HG03039 (cell line): ENCODE measurements around the gene RASGEF1C.

Experiments used
- ATAC-seq: cut with Tn5 transposase; IDR thresholded peaks from one replicate; pipeline ENCODE4 v1.9.1; 2021; ENCODE audit warnings: mild to moderate bottlenecking, moderate library complexity; ENCODE audit not compliant: unreplicated experiment

The RASGEF1C gene

GRCh38 chr5:180187767-180188166 lies 21.2 kb downstream of the RASGEF1C start:
- ATAC-seq: no peak

DNA sequence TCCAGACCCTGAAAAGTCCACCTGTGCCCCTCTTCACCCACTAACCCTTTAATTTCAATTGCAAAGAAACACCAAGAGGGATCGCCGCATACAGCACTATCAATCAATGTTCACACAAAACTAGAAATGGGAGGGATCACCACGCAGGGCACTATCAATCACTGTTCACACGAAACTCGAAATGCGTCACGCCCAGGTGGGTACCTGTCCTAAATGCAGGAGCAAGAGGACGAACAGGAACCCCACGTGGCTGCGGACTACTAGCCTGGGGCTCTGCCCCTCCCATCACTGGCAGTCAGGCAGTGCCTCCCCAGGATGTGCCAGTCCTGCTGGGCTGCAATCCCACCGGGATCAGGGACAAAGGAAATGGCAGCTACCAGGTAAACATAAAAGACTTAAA lies 28.2 kb downstream of the RASGEF1C start:
- ATAC-seq: no peak

DNA sequence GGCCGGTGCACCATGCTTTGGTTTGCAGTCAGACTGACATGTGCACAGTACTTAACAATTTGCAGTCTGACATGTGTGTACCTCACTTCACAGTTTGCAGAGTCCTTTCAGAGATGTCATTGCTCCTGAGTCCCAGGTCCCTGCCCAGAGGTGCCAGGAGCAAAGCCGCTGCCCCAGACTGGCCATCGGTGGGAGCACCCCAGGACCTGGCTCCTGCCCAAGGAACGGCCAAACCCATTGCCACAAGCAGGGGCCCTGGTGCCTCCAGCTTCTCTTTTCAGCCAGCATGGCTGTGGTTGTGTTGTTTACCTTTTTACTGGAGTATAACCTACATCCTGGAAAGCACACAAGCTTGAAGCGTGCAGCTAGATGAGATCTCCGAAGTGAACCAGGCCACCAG lies 28.6 kb downstream of the RASGEF1C start:
- ATAC-seq: no peak

- ATAC-seq: no peak
These were observed 29.3 kb downstream of the RASGEF1C start for GRCh38 chr5:180179442-180180420.

- no peak for ATAC-seq
These were observed 30.2 kb downstream of the RASGEF1C start for GRCh38 chr5:180178531-180179441.

- ATAC-seq: no peak
These were observed 32.8 kb downstream of the RASGEF1C start for GRCh38 chr5:180176191-180176590.

GRCh38 chr5:180175015-180175431 lies 34.0 kb downstream of the RASGEF1C start:
- ATAC-seq: no peak

- ATAC-seq: no peak
These were observed 34.4 kb downstream of the RASGEF1C start for GRCh38 chr5:180174587-180174972.

DNA sequence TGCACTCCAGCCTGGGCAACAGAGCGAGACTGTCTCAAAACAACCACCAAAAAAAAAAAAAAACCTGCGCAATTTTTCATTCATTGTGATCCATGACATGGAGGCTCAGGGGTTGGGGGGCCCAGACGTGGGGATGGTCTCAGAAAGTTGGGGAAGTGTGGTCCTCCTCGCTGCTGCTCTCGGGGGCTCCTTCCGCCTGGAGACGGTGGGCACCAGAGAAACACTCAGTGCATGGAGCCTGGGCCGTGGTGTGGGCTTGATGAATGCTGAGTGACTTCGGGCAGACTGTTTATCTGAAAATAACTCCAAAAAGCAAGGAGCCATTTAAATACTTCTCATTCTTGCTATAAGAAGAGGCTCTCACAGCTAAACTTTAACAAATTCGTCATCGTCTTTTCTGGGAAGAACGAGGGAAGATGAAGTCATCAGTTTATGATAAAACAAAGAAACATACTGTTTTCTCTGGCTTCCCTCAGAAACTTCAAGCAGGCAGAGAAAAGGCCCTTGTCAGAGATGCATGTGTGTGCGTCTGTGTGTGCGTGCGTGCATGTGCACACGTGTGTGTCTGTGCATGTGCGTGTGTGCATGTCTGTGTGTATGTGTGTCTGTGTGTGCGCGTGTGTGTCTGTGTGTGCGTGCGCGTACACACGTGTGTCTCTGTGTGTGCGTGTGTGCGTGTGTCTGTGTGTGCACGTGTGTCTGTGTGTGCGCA lies 35.0 kb downstream of the RASGEF1C start:
- ATAC-seq: no peak

DNA sequence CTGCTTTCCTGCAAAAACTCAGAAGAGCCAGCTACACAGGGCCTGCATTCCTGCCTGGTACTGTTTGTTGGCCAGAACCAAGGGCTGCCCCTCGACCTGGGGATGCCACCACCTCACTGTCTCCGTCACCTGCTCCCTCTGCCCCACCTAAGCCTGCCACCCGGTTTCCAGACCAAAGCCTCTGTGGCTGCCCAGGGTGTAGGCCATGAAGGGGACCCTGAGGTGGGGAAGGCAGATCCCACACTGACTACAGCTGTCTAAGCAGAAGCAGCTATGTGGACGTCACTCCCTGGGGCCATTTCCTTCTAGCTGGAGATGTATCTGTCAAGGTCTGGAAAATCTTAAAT lies 35.8 kb downstream of the RASGEF1C start:
- ATAC-seq: no peak

DNA sequence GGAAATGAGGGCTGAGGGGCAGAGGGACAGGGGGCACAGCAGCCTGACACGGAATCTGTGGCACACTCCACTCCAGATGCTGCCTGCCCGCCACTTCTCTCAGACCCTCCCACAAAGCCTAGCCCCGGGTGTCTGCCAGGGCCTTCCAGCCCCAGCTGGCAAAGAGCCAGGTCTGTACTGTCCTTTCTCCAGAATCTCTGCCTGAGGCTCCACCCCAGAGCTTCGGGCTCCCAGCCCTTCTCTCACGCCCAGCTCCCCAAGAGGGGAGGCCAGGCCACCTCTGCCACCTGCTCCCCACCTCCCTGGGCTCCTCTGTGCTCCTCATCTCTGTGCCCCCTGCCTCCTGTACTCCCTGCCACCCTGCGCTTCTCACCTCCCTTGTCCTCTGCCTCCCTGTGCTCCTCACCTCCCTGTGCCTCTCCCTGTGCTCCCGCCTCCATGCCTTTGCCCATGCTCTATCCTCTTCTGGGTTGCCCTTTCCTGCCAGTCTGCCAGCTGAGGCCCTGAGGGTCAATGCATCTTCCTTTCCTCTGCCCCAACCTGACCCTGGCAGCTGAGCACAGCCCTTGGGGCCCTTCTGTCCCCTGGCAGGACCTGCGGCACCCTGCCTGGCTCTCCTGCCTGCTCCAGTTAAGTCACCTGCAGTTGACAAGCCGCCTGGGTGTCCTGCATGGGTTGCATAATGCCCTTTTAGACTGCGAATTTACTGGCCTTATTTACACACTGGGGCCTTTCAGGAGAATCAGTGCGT lies 36.4 kb downstream of the RASGEF1C start:
- ATAC-seq: no peak

GRCh38 chr5:180171568-180172094 lies 37.4 kb downstream of the RASGEF1C start:
- no peak for ATAC-seq

- no peak for ATAC-seq
These were observed 38.0 kb downstream of the RASGEF1C start for GRCh38 chr5:180170810-180171567.

DNA sequence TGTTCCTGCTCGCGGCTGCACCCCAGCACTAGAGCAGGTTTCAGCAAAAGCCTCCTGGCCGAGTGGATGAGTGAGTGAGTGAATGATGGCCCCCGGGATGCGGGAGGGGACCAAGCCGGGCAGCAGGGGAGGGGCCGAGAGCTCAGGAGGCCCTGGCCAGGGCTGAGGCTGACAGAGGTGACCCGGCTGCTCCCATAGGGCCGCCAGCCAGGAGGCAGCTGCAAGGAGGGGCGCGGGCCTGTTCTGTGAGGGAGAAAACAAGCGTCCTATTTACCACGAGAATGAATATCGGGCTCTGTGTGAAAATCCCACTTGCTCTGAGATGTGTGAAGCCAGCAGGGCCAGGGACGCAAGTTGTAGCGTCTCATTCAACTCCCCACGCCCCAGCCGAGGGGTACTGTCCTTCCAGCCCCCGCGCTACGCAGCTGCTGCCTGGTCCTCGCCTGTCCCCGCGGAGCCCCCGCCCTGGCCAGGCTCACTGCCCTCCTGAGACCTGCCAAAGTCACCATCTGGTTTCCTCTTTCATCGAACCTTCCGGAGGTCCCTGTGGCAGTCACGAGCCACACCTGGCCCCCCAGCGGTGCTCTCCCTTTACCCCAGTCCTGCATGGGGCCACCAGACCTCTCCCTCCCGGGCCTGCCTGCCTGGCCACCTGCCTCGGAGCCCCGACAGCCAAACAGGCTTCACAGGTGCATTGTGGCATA lies 38.8 kb downstream of the RASGEF1C start:
- no peak for ATAC-seq

GRCh38 chr5:180169248-180170105 lies 39.5 kb downstream of the RASGEF1C start:
- no peak for ATAC-seq

GRCh38 chr5:180168758-180169157 lies 40.3 kb downstream of the RASGEF1C start:
- ATAC-seq: no peak

GRCh38 chr5:180166176-180166575 lies 42.8 kb downstream of the RASGEF1C start:
- no peak for ATAC-seq

- ATAC-seq: no peak
These were observed 46.7 kb downstream of the RASGEF1C start for GRCh38 chr5:180162304-180162661.
